Glutamatergic neuron (in vitro differentiated cells): ENCODE results near the gene FGF5. TPM values are rescaled to one million over a fixed set of nuclear protein-coding genes. Genes with fewer than 3 reads are reported as not detected.

ENCODE experiments used
- DNase-seq: peaks from one replicate; pipeline ENCODE4 v3.0.0; 2022
- H3K27ac Mint-ChIP-seq: one replicate; pipeline ENCODE4 v1.8.0; 2020; ENCODE audit warnings: mild to moderate bottlenecking, mixed read lengths, inconsistent platforms; ENCODE audit not compliant: unreplicated experiment
- H3K27me3 Mint-ChIP-seq: one replicate; pipeline ENCODE4 v1.8.0; 2020; ENCODE audit warnings: mild to moderate bottlenecking, moderate library complexity, mixed read lengths, inconsistent platforms; ENCODE audit not compliant: unreplicated experiment
- H3K36me3 Mint-ChIP-seq: one replicate; pipeline ENCODE4 v1.8.0; 2020; ENCODE audit warnings: mild to moderate bottlenecking, mixed read lengths, inconsistent platforms; ENCODE audit not compliant: unreplicated experiment
- H3K4me1 Mint-ChIP-seq: one replicate; pipeline ENCODE4 v1.8.0; 2020; ENCODE audit warnings: mild to moderate bottlenecking, low read depth, mixed read lengths, inconsistent platforms; ENCODE audit not compliant: unreplicated experiment
- H3K4me3 Mint-ChIP-seq: one replicate; pipeline ENCODE4 v1.8.0; 2020; ENCODE audit warnings: mild to moderate bottlenecking, mixed read lengths, inconsistent platforms; ENCODE audit not compliant: unreplicated experiment
- H3K9me3 Mint-ChIP-seq: one replicate; pipeline ENCODE4 v1.8.0; 2020; ENCODE audit warnings: mild to moderate bottlenecking, moderate library complexity, mixed read lengths, inconsistent platforms; ENCODE audit not compliant: unreplicated experiment
- total RNA-seq: library from RNA; stranded (reverse); fragmentation: NEBNext Ultra II Directional; extraction: Animal tissue kit (Norgen Biotek cat#: 25700); gene quantifications from one replicate; pipeline ENCODE4 v1.2.1, GENCODE V29; 2021; ENCODE audit not compliant: unreplicated experiment
- TF ChIP-seq, protein P1 (sequence below): fragments of 200-600 bp; sonication (generic); IDR thresholded peaks from one replicate; pipeline ENCODE4 v1.5.0; 2021; ENCODE audit not compliant: partially characterized antibody, unreplicated experiment

The FGF5 gene
- total RNA-seq, 1 donor from 2014 or later = not detected

- Mint-ChIP-seq H3K9me3 (no peaks in the 10 kb centered on the region), H3K36me3 (no peaks in the 10 kb centered on the region), H3K27ac (no peak overlapping the region), H3K4me1 (no peaks in the 10 kb centered on the region), H3K27me3 (no peaks in the 10 kb centered on the region), H3K4me3 (no peak overlapping the region)
- TF ChIP-seq, protein P1, sequence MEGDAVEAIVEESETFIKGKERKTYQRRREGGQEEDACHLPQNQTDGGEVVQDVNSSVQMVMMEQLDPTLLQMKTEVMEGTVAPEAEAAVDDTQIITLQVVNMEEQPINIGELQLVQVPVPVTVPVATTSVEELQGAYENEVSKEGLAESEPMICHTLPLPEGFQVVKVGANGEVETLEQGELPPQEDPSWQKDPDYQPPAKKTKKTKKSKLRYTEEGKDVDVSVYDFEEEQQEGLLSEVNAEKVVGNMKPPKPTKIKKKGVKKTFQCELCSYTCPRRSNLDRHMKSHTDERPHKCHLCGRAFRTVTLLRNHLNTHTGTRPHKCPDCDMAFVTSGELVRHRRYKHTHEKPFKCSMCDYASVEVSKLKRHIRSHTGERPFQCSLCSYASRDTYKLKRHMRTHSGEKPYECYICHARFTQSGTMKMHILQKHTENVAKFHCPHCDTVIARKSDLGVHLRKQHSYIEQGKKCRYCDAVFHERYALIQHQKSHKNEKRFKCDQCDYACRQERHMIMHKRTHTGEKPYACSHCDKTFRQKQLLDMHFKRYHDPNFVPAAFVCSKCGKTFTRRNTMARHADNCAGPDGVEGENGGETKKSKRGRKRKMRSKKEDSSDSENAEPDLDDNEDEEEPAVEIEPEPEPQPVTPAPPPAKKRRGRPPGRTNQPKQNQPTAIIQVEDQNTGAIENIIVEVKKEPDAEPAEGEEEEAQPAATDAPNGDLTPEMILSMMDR = no peak
- no peak for DNase-seq
These were observed 40.4 kb upstream of the FGF5 start for GRCh38 chr4:80226094-80226493.

DNA sequence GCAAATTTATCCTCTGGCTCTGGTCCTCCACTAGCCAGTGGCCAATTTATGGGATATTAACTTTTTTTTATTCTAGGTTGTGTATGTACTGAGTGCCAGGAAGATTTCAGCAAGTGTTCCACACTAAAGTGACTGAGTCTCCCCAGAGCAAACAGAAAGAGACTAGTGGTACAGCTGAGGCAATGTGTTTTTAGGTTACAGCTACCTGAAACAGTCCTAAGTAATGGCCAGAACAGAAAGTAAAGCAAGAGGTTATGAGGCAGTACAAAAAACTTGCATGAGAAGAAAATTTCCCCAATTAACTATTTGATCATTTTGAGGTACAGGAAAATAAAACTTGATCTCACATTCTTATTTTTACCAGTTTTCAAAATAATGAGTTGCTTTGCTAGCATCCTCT, 38.0 kb upstream of the FGF5 start:
- TF ChIP-seq, protein P1 = no peak
- DNase-seq = no peak
- Mint-ChIP-seq H3K36me3 (no peaks in the 10 kb centered on the region), H3K4me1 (no peaks in the 10 kb centered on the region), H3K4me3 (no peak overlapping the region), H3K9me3 (no peaks in the 10 kb centered on the region), H3K27me3 (no peaks in the 10 kb centered on the region), H3K27ac (no peak overlapping the region)

DNA sequence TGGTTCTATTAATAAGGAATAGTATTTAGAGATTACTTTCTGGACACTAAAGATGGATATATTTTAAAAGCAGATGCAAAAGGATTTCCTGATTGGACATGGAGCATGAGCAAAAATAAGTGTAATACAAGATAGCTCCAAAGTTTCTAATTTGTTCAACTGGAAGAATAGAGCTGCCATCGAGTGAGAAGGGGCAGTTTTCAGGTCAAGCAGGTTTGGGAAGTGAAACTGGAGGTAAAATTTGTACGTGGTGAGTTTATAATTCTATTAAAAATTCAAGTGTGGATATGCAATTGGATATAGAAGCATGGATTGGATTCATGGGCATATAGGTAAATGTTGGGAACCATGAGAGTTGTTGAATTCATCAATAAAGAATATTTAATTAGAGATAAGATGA, 37.3 kb upstream of the FGF5 start:
- Mint-ChIP-seq H3K27me3 (no peaks in the 10 kb centered on the region), H3K4me3 (no peak overlapping the region), H3K36me3 (no peaks in the 10 kb centered on the region), H3K9me3 (no peaks in the 10 kb centered on the region), H3K27ac (no peak overlapping the region), H3K4me1 (no peaks in the 10 kb centered on the region)
- TF ChIP-seq, protein P1 = no peak
- no peak for DNase-seq

DNA sequence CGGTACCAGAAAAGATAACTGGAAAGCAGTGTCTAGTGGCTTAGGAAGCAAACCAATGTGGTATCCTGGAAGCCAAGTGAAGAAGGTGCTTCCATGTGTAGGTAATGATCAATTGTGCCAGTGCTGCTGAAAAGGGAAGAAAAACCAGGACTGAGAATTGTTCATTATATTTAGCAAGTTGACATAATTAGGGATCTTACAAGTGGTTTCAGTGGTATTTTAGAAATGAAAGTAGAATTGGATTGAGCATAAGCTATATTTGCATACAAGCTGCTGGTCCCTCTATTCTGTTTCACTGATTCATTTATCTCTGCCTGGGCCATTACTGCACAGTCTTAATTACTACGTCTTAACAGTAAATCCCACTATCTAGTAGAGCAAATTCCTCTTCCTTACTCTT, 36.9 kb upstream of the FGF5 start:
- H3K9me3 Mint-ChIP-seq = no peaks in the 10 kb centered on the region
- TF ChIP-seq, protein P1 = no peak
- no peaks in the 10 kb centered on the region for H3K27me3 Mint-ChIP-seq
- no peak overlapping the region for H3K4me3 Mint-ChIP-seq
- no peaks in the 10 kb centered on the region for H3K4me1 Mint-ChIP-seq
- no peak overlapping the region for H3K27ac Mint-ChIP-seq
- DNase-seq = no peak
- H3K36me3 Mint-ChIP-seq = no peaks in the 10 kb centered on the region

GRCh38 chr4:80231180-80231579, 35.3 kb upstream of the FGF5 start:
- no peak for DNase-seq
- TF ChIP-seq, protein P1 = no peak
- H3K36me3 Mint-ChIP-seq = no peaks in the 10 kb centered on the region
- no peak overlapping the region for H3K27ac Mint-ChIP-seq
- peaks cover 3% of the 10 kb centered on the region for H3K27me3 Mint-ChIP-seq
- no peak overlapping the region for H3K4me3 Mint-ChIP-seq
- H3K9me3 Mint-ChIP-seq = no peaks in the 10 kb centered on the region
- no peaks in the 10 kb centered on the region for H3K4me1 Mint-ChIP-seq
